Small intestine (tissue), 7 donors: ENCODE data around the gene PCLO. TPM values are rescaled to one million over a fixed set of nuclear protein-coding genes. Genes with fewer than 3 reads are reported as not detected.

Source experiments
- DNase-seq, 2 donors: peaks; one replicate each; pipeline versions ENCODE4 v3.0.0 to v3.0.0-alpha.2; 2013
- FAIRE-seq: peaks from 2 replicates; lab custom pipeline; 2012; peaks lifted over from hg19 to GRCh38; lab: Jason Lieb, UNC
- H3K27ac ChIP-seq, 3 donors: one replicate each; pipeline ENCODE4 v1.5.1; 2013; ENCODE audit warnings: low read length in 2 of 3, mild to moderate bottlenecking in 2 of 3, control low read depth in 1 of 3, inconsistent platforms in 1 of 3, low read depth in 1 of 3, moderate library complexity in 1 of 3
- H3K27me3 ChIP-seq, 3 donors: one replicate each; pipeline ENCODE4 v1.6.1; 2013; ENCODE audit warnings: low read length in 3 of 3, inconsistent platforms in 1 of 3; ENCODE audit not compliant: control insufficient read depth in 3 of 3, insufficient read depth in 3 of 3
- H3K36me3 ChIP-seq, 3 donors: one replicate each; pipeline ENCODE4 v1.6.1; 2013; ENCODE audit warnings: low read length in 3 of 3, inconsistent platforms in 1 of 3, low read depth in 1 of 3, mild to moderate bottlenecking in 1 of 3, moderate library complexity in 1 of 3; ENCODE audit not compliant: control insufficient read depth in 3 of 3, insufficient read depth in 2 of 3
- H3K4me1 ChIP-seq, 3 donors: one replicate each; pipeline ENCODE4 v1.6.1; 2013; ENCODE audit warnings: low read length in 2 of 3, inconsistent platforms in 1 of 3, low read depth in 1 of 3, mild to moderate bottlenecking in 1 of 3, moderate library complexity in 1 of 3; ENCODE audit not compliant: control insufficient read depth in 3 of 3, insufficient read depth in 2 of 3
- H3K4me3 ChIP-seq, 3 donors: one replicate each; pipeline ENCODE4 v1.5.1; 2013; ENCODE audit warnings: low read length in 3 of 3, control low read depth in 1 of 3, inconsistent platforms in 1 of 3, low read depth in 1 of 3, mild to moderate bottlenecking in 1 of 3, moderate library complexity in 1 of 3
- H3K9me3 ChIP-seq, 2 donors: one replicate each; pipeline ENCODE4 v1.6.1; 2013; ENCODE audit warnings: low read depth in 1 of 2, low read length in 1 of 2; ENCODE audit not compliant: control insufficient read depth in 2 of 2, insufficient read depth in 1 of 2
- WGBS, 3 donors: extraction: QIAGEN DNeasy Blood & Tissue Kit; methylation state at CpG; one replicate each; pipeline ENCODE4 v1.1.7; 2013; 5-methylcytosine and 5-hydroxymethylcytosine counted together
- polyA plus RNA-seq, 4 donors: library from polyadenylated mRNA; stranded (reverse) in 3 of 4; unstranded in 1 of 4; fragments of 200-250 nt in 3 of 4; fragments of 120-200 nt in 1 of 4; gene quantifications; one replicate each; pipeline versions ENCODE4 v1.2.1 to v1.2.3, GENCODE V29; 2013
- donor health status: healthy with polysubstance abuse.
- donor health status: control.
- donor health status: control.
- donor health status: Bipolar disorder and iron deficiency.
- donor health status: healthy.

The PCLO gene
- polyA plus RNA-seq, 4 donors, result 2.2 to 7.7 (median 3.0) TPM

GRCh38 chr7:83021032-83021431 is 141.7 kb downstream of the PCLO start:
- Histone ChIP-seq H3K27ac (no peak overlapping the region), H3K4me1 (no peaks in the 10 kb centered on the region), H3K36me3 (no peaks in the 10 kb centered on the region), H3K27me3 (no peaks in the 10 kb centered on the region), H3K9me3 (peaks cover 0 to 6% of the 10 kb centered on the region in 2 donors), H3K4me3 (no peak overlapping the region)
- no peak for DNase-seq
- WGBS, 3 donors, result 88 to 100% (median 91%) methylated on average over 1 of the region's 1 CpG
- no peak for FAIRE-seq

GRCh38 chr7:83020161-83020560 is 142.5 kb downstream of the PCLO start:
- H3K27me3 ChIP-seq, result no peaks in the 10 kb centered on the region
- H3K4me1 ChIP-seq, result no peaks in the 10 kb centered on the region
- H3K36me3 ChIP-seq, result no peaks in the 10 kb centered on the region
- DNase-seq, result no peak
- no peak for FAIRE-seq
- no peak overlapping the region for H3K4me3 ChIP-seq
- no peak overlapping the region for H3K27ac ChIP-seq
- H3K9me3 ChIP-seq, result peaks cover 0 to 6% of the 10 kb centered on the region in 2 donors
- 79 to 90% (median 86%) methylated on average over 1 of the region's 1 CpG for WGBS, 3 donors

- DNase-seq (no peak), FAIRE-seq (no peak)
- H3K36me3 ChIP-seq, result no peaks in the 10 kb centered on the region
- no peak overlapping the region for H3K4me3 ChIP-seq
- no peaks in the 10 kb centered on the region for H3K27me3 ChIP-seq
- no peak overlapping the region for H3K27ac ChIP-seq
- 67 to 85% (median 68%) methylated on average over 2 of the region's 2 CpGs for WGBS, 3 donors
- peaks cover 0 to 2% of the 10 kb centered on the region in 2 donors for H3K9me3 ChIP-seq
- no peaks in the 10 kb centered on the region for H3K4me1 ChIP-seq
Measured at GRCh38 chr7:83015916-83016315, 146.8 kb downstream of the PCLO start.

- Histone ChIP-seq H3K4me1 (no peaks in the 10 kb centered on the region), H3K27ac (no peak overlapping the region), H3K36me3 (no peaks in the 10 kb centered on the region), H3K4me3 (no peak overlapping the region), H3K27me3 (no peaks in the 10 kb centered on the region), H3K9me3 (no peaks in the 10 kb centered on the region)
- WGBS, 3 donors, result 88 to 100% (median 91%) methylated on average over 1 of the region's 1 CpG
- DNase-seq (no peak), FAIRE-seq (no peak)
Measured at GRCh38 chr7:83014546-83014945, 148.1 kb downstream of the PCLO start.

GRCh38 chr7:83011954-83012353 is 150.7 kb downstream of the PCLO start:
- WGBS, 3 donors, result 72 to 76% (median 73%) methylated on average over 1 of the region's 1 CpG
- FAIRE-seq, result no peak

GRCh38 chr7:83005410-83005809 is 157.3 kb downstream of the PCLO start:
- 8 to 13% (median 11%) methylated on average over 1 of the region's 1 CpG for WGBS, 3 donors
- DNase-seq, result peak; percentile 7 to 12

More at GRCh38 chr7:83011954-83012353, 150.7 kb downstream of the PCLO start:
- no peak for DNase-seq
- no peak overlapping the region for H3K27ac ChIP-seq
- H3K36me3 ChIP-seq, result no peaks in the 10 kb centered on the region
- H3K4me1 ChIP-seq, result no peaks in the 10 kb centered on the region
- no peak overlapping the region for H3K4me3 ChIP-seq
- no peaks in the 10 kb centered on the region for H3K9me3 ChIP-seq
- no peaks in the 10 kb centered on the region for H3K27me3 ChIP-seq

GRCh38 chr7:83001362-83002040 is 161.2 kb downstream of the PCLO start:
- 93 to 98% (median 93%) methylated on average over 3 of the region's 3 CpGs for WGBS, 3 donors
- Histone ChIP-seq H3K4me3 (no peak overlapping the region), H3K27me3 (no peaks in the 10 kb centered on the region), H3K27ac (no peak overlapping the region), H3K4me1 (peaks cover 0 to 5% (median 0%) of the 10 kb centered on the region in 3 donors), H3K36me3 (no peaks in the 10 kb centered on the region), H3K9me3 (peaks cover 0 to 4% of the 10 kb centered on the region in 2 donors)
- FAIRE-seq (no peak), DNase-seq (no peak)

More at GRCh38 chr7:83005410-83005809, 157.3 kb downstream of the PCLO start:
- H3K4me3 ChIP-seq, result no peak overlapping the region
- H3K27me3 ChIP-seq, result no peaks in the 10 kb centered on the region
- H3K9me3 ChIP-seq, result peaks cover 0 to 2% of the 10 kb centered on the region in 2 donors
- H3K4me1 ChIP-seq, result no peaks in the 10 kb centered on the region
- no peak for FAIRE-seq
- H3K36me3 ChIP-seq, result no peaks in the 10 kb centered on the region
- no peak overlapping the region for H3K27ac ChIP-seq

GRCh38 chr7:82998436-82998835 is 164.2 kb downstream of the PCLO start:
- Histone ChIP-seq H3K36me3 (no peaks in the 10 kb centered on the region), H3K27me3 (no peaks in the 10 kb centered on the region), H3K4me1 (peaks cover 0 to 5% (median 0%) of the 10 kb centered on the region in 3 donors), H3K4me3 (no peak overlapping the region), H3K9me3 (peaks cover 0 to 4% of the 10 kb centered on the region in 2 donors), H3K27ac (peak overlapping the region in 1 of 3 donors; percentile 52)
- DNase-seq (peak; percentile 11 to 57), FAIRE-seq (no peak)
